Inferior parietal cortex (tissue), 1 donor: ENCODE data around the gene RPL10.
A peak's percentile ranks its signal among the peaks of the same experiment; 100 is the strongest.

Source experiments
- DNase-seq: peaks from one replicate; pipeline ENCODE4 v3.0.0-alpha.2; 2016; ENCODE audit errors: extremely low spot score

RPL10 gene

GRCh38 chrX:154401045-154401799, 3.0 kb downstream of the RPL10 start:
- no peak for DNase-seq

- DNase-seq, result no peak
These were observed 3.9 kb downstream of the RPL10 start for GRCh38 chrX:154401918-154402621.

GRCh38 chrX:154402622-154403127, 4.5 kb downstream of the RPL10 start:
- no peak for DNase-seq

GRCh38 chrX:154403192-154403591, 5.0 kb downstream of the RPL10 start:
- no peak for DNase-seq

- no peak for DNase-seq
These were observed 5.7 kb downstream of the RPL10 start for GRCh38 chrX:154403858-154404257.

- DNase-seq, result no peak
These were observed 6.5 kb downstream of the RPL10 start for GRCh38 chrX:154404625-154405192.

GRCh38 chrX:154408659-154409221, 10.6 kb downstream of the RPL10 start:
- DNase-seq, result no peak

GRCh38 chrX:154409222-154409871, 11.2 kb downstream of the RPL10 start, which contains the start of gene DNASE1L1:
DNASE1L1 (minus strand) TSS chrX:154409254; CDS start chrX:154405568, 3,686 bp downstream.
- DNase-seq, result no peak

- no peak for DNase-seq
These were observed 13.8 kb downstream of the RPL10 start for GRCh38 chrX:154411981-154412340.

- no peak for DNase-seq
These were observed 14.3 kb downstream of the RPL10 start for GRCh38 chrX:154412468-154412867.

- DNase-seq, result no peak
These were observed 15.0 kb downstream of the RPL10 start for GRCh38 chrX:154413142-154413541.

GRCh38 chrX:154417157-154417556, 19.0 kb downstream of the RPL10 start:
- DNase-seq, result no peak

GRCh38 chrX:154419189-154419588, 21.0 kb downstream of the RPL10 start:
- DNase-seq, result no peak

- DNase-seq, result no peak
These were observed 21.7 kb downstream of the RPL10 start for GRCh38 chrX:154419688-154420401.

- DNase-seq, result no peak
These were observed 22.2 kb downstream of the RPL10 start for GRCh38 chrX:154420402-154420756.

- DNase-seq, result no peak
These were observed 29.0 kb downstream of the RPL10 start for GRCh38 chrX:154426916-154427770.

- peak; percentile 85 for DNase-seq
These were observed 30.3 kb downstream of the RPL10 start, which contains the start of gene ATP6AP1 for GRCh38 chrX:154428176-154429171. ATP6AP1 (plus strand) TSS chrX:154428677; CDS start chrX:154428693, 16 bp downstream.

- DNase-seq, result no peak
These were observed 31.5 kb downstream of the RPL10 start for GRCh38 chrX:154429711-154430110.

GRCh38 chrX:154430479-154430878, 32.3 kb downstream of the RPL10 start:
- no peak for DNase-seq
